DMS153 treated with DMSO at 0.1 percent for 48 hours (cell line): ENCODE data around the gene MLKL.

Experiments
- DNase-seq: peaks from one replicate; lab custom pipeline; 2025; ENCODE audit not compliant: unreplicated experiment; lab: John Stamatoyannopoulos, UW

The MLKL gene

DNA sequence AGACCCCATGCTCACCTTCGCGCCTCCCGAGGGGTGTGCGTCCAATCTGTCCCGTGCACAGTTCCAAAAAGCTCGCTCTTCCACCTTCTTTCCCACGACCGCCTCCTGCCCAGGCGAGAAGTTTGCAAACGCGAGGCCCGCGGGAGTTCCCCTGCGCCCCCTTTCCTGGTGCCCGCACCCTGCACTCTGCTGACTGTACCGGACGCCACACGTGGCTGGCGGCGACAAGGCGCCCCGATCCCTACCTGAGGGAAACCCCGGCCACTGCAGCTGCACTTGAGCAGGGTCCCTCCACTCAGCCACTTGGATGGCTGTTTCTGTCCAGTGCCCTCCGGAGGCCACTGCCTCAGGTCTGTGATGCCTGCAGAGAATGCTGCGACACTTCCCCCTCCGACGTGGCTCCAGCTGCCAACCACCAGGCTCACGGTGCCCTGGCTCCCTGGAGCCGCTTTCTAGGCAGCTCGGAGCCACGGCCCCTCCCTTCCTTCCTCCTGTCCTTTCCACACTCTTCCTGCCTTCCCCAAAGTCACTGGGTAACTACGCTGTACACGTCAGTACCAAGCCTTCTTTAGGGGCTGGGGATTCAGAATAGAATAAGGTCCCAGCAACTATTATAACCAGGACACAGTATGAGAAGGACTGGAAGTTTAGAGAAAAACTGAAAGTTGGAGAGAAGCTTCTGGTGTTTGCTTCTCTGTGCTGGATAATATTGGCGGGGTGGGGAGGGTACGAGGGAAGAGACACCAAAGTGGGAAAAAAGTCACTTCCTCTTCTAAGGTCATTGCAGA is at the start of gene MLKL:
TSS of gene MLKL (minus strand) at position 425 of the 788 bp plus-strand sequence. CDS start 5,105 bp downstream, outside the sequence.
- peak; percentile 25 for DNase-seq

GRCh38 chr16:74749291-74750055 is 48.8 kb upstream of the MLKL start:
- DNase-seq, result no peak

DNA sequence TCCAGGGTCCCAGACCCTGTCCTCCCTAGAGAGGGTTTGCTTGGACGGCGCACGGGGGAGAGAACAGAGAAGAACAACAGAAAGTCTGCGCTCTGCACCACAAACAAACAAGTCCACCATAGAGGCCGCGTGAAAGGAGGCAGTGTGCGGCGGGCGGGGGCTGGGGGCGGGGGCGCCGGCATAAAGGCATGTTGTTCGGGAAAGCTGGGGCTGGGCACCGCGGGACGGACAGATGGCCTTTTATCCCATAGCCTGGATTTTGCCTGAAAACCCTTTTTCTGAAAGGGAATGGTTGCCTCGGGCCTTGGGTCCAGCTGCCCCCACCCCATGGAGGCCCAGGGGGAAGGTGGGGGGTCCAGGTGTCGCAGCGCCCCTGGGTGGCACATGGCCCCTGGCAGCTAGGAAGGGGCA is 48.0 kb upstream of the MLKL start:
- no peak for DNase-seq

- no peak for DNase-seq
These were observed 47.3 kb upstream of the MLKL start for GRCh38 chr16:74747716-74748615.

DNA sequence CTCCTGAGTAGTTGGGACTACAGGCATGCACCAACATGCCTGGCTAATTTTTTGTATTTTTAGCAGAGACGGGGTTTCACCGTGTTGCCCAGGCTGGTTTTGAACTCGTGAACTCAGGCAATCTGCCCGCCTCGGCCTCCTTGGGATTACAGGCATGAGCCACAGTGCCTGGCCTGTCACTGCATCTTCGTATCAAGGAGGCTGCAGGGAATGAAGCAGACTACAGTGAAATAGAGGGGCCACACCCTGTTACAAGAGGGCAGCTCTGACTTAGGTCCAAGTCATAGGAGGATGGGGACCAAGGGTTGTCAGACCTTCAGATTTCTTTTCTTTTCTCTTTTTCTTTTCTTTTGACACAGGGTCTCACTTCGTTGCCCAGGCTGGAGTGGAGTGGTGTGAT is 45.3 kb upstream of the MLKL start:
- no peak for DNase-seq

DNA sequence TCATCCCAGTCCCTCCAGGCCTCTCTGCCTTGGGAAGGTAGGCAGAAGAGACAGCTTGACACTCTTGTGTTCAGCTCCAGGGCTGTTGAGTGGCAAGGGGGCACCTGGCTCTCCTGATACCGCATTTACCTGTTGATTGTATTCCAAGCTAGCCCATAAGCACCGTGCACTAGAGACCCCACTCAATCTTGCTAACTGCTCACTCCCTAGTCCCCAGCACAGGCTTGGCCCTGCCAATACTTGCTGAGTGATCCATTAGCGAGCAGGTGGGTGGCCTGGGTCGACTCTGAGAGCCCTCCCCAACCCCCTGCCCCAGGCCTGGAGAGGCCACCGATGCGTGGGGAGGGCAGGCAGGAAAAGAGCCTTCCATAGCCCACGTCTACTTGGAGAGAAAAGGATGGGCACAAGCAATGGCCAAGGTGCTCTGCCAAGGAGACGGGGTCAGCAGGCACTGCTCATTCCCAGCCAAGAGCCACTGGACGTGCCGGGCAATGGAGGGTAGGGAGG is 44.5 kb upstream of the MLKL start:
- DNase-seq, result no peak

- DNase-seq, result no peak
These were observed 43.9 kb upstream of the MLKL start for GRCh38 chr16:74744566-74744965.

DNA sequence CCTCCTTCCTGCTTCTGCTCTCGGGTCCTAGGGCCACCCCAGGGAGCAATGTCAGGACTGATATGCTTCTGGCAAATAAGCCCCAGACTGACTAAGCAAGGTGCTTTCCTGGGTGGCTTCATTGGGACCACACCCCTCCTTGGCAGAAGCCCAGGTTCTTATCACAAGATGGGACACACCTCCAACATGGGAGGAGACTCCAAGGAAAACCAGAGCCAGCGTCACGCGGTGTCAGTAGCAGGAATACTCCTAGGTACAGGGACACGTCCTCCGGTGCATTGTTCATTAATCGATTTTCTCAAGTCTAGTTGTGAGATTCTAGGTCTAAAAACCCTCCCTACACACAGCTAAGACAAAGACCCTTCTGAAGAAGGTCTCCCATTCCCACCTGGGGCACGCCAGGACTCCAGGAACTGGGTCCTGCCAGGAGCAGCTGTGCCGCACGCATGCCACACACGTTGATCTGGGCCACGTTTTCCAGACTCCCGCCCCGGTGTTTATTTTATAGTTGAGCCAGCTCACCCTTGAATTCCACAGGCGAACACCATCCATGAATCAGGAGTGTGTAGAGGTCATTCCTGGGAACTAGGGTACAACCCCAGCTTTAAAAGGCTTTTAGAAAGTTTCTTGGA is 43.1 kb upstream of the MLKL start:
- peak; percentile 91 for DNase-seq

DNA sequence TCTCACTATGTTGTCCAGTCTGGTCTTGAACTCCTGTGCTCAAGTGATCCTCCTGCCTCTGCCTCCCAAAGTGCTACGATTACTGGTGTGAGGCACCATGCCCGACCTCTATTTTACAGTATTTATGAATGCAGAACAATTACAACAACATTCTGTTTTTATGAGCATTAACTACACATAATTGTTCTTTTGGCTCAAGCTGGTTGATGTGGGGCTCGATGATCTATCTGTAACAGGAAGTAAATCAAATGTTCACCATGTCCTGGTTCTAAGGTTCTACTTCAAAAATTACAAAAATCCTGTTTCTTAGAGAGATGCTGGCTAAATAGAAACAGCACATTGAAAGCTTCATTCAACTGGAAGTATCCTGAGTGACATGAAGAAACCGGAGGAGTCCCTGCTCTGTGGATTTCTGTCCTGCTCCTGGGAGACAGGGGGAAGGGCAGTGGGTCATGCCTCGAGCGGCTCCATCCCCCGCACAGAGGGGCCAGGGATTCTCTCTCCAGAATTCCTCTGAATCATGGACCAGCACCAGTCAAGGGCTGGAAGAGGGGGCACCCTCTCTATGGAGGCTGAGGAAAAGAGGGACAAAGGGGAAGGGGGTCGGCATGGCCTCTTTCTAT is 42.5 kb upstream of the MLKL start:
- peak; percentile 9 for DNase-seq

DNA sequence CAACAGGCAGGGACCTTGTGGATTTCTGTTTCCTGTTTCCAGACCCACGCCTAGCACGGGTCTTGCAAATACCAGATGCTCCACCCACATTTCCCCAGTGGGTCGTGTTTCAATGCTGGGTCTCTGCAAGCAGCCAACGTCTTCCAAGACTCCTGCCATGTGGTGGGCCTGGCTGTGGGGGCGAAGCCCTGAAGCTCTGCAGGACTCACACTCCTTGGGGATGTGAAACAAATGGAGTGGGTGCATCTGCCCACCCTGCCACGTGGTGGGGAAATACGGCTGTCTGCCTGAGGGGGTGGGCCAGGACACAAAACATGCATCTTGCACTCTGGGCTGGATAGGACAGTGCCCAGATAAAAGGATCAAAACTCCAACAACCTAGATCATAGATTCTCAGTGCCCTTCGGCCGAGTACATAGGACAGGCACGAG is 41.4 kb upstream of the MLKL start:
- no peak for DNase-seq

DNA sequence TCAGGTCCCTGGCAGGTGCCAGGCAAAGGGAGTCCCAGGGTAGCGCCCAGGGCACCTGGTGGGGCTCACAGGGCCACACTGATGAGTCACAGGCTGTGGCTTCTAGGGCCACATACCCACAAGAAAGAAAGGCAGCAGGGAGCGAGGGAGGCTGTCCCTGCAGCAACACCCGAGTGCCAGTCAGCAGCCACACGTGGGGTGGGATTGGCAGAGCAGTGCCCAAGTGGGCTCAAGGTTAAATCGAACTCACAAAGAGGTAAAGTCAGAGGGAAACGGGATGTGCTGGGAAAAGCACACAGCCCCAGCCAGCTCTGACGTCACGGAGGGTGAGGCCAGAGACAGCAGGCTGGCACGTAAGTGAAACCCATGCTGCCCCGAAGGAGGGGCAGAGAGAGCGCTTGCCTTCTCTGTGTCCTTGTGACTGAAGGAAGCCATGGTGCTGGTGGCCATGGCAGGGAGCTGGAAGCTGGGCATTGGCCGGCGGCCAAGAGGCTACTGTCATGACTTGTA is 40.2 kb upstream of the MLKL start:
- no peak for DNase-seq

DNA sequence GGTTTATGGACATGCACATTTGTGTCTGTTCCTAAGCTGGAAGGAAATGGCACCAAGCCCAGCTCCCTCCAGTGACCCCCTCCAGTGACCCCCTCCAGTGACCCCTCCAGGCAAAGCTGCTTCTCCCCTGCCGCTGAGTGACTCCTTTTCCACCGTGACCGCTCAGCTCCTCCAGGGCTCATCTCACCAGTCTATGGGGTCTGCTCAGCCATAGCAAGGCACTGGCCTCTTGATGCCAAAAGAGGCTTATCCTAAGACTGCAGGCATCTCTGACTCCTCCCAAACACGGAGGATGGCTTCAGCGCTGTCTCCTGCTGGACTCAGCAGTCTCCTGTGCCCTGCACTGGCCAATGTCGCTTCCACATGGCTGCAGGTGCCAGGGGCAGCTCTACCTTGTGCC is 38.6 kb upstream of the MLKL start:
- DNase-seq, result no peak

GRCh38 chr16:74738816-74739215 is 38.2 kb upstream of the MLKL start:
- no peak for DNase-seq

GRCh38 chr16:74738113-74738541 is 37.5 kb upstream of the MLKL start:
- no peak for DNase-seq

DNA sequence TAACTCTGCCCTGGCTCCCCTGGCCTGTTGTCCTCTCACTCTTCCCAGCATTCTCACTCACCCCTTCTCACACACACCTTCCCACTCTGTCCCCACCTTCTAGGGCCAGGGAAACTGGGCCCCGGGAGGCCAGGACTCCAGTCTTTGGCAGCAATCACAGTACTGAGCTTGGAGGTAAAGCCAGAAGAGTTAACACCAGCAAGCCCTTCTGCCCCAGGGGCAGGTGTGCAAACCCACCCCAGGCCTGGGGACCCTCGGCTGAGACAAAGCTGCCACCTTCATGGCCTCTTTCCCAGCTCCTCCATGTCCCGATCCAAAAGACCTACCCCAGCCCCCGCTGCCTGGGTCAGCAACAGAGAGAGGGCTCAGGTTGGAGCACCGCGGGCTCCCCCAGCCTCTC is 36.9 kb upstream of the MLKL start:
- no peak for DNase-seq

DNA sequence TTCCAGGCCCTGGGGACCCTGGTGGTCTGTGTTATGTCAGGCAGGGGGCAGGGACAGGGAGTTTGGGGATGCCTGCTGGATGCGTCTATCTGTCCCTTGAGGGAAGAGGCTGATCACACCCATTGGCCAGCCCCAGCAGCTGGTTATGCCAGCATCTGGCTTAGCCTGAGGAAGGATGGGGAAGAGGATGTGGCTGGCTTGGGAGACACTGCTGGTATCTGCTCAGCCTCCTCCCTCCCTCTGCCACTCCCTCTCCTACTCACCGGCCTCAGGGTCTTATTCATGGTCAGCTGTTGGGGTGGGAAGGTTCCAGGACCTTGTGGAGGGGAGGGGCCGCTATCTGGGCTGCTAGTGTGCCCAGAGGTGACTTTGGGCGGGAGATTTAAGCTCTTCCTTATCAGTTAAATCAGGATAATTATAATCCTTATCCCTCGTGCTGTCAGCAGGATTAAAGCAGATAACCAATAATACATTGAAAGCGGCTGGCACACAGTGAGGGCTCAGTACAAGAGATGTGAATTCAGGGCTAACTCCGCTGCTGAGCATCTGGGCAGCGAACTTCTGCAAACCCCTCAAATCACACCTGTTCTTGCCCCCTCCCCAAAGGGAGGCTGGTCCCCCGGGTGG is 36.0 kb upstream of the MLKL start:
- DNase-seq, result no peak

DNA sequence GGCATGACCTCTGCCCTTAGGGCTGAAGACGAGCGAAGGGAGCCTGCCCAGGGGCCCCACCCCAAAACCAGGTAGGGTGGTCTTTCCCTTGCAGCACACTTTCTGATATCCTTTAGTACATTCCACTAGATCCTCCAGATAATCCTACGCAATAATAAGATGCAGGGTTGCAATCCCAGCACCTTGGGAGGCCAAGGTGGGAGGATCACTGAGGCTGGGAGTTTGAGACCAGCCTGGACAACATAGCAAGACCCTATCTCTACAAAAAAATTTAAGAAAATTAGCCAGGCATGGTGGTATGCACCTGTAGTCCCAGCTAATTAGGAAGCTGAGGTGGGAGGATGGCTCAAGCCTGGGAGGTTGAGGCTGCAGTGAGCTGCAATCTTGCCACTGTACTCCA is 34.9 kb upstream of the MLKL start:
- DNase-seq, result no peak

DNA sequence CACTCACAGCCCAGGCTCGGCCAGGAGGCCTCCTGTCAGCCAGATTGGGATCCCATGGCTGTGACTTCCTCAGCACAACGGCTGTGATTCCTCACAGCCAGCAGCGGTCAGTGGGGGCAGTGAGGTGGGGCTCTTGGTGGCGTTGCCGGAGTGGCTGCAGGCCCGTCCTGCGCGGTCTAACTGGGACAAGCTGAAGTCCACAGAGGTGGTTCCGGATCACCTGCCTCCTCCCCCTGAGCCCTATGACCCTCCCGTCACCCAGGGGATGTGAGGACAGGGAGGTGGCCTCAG is 34.4 kb upstream of the MLKL start:
- DNase-seq, result no peak

GRCh38 chr16:74734361-74735161 is 33.9 kb upstream of the MLKL start:
- DNase-seq, result no peak
